Type B pancreatic cell (in vitro differentiated cells): Measurements from ENCODE around the gene IRF2BPL. TPM values are rescaled to one million over a fixed set of nuclear protein-coding genes. Genes with fewer than 3 reads are reported as not detected.

ENCODE experiments used
- DNase-seq: peaks from one replicate; pipeline ENCODE4 v3.0.0; 2021; ENCODE audit warnings: mixed read lengths; ENCODE audit not compliant: unreplicated experiment; ENCODE audit errors: extremely low spot score
- H3K27ac Mint-ChIP-seq: 2 replicates; pipeline ENCODE4 v1.8.0; 2021; ENCODE audit warnings: mild to moderate bottlenecking, mixed read lengths
- H3K27me3 Mint-ChIP-seq: 2 replicates; pipeline ENCODE4 v1.8.0; 2021; ENCODE audit warnings: mixed read lengths
- H3K36me3 Mint-ChIP-seq: 2 replicates; pipeline ENCODE4 v1.8.0; 2021; ENCODE audit warnings: mixed read lengths
- H3K4me1 Mint-ChIP-seq: one replicate; pipeline ENCODE4 v1.8.0; 2021; ENCODE audit warnings: mixed read lengths; ENCODE audit not compliant: unreplicated experiment
- H3K4me3 Mint-ChIP-seq: 2 replicates; pipeline ENCODE4 v1.8.0; 2021; ENCODE audit warnings: mild to moderate bottlenecking, mixed read lengths
- H3K9me3 Mint-ChIP-seq: 2 replicates; pipeline ENCODE4 v1.8.0; 2021; ENCODE audit warnings: mixed read lengths
- CTCF ChIP-seq: fragments of 200-600 bp; sonication (generic); conservative IDR thresholded peaks from 2 replicates; pipeline ENCODE4 v1.5.0; 2021; ENCODE audit warnings: antibody characterized with exemption, mild to moderate bottlenecking
- total RNA-seq: library from RNA; stranded (reverse); gene quantifications from 2 replicates; pipeline ENCODE4 v1.2.1, GENCODE V29; 2021; ENCODE audit warnings: low replicate concordance

IRF2BPL gene
- total RNA-seq, 1 donor from 2014 or later: 59.7 TPM

- Mint-ChIP-seq H3K27me3 (no peaks in the 10 kb centered on the region), H3K36me3 (no peaks in the 10 kb centered on the region), H3K4me3 (no peak overlapping the region), H3K27ac (peak overlapping the region; percentile 44), H3K9me3 (no peaks in the 10 kb centered on the region), H3K4me1 (peaks cover 17% of the 10 kb centered on the region)
- DNase-seq: no peak
- no peak for TF ChIP-seq CTCF
Measured at GRCh38 chr14:77058785-77059184, 30.3 kb upstream of the IRF2BPL start.

GRCh38 chr14:77058117-77058516 lies 29.6 kb upstream of the IRF2BPL start:
- Mint-ChIP-seq H3K9me3 (no peaks in the 10 kb centered on the region), H3K27me3 (no peaks in the 10 kb centered on the region)

GRCh38 chr14:77055981-77056380 lies 27.5 kb upstream of the IRF2BPL start:
- no peak for DNase-seq
- Mint-ChIP-seq H3K27me3 (no peaks in the 10 kb centered on the region), H3K36me3 (no peaks in the 10 kb centered on the region), H3K27ac (no peak overlapping the region), H3K4me3 (no peak overlapping the region), H3K4me1 (peaks cover 23% of the 10 kb centered on the region), H3K9me3 (no peaks in the 10 kb centered on the region)
- no peak for TF ChIP-seq CTCF

More at GRCh38 chr14:77058117-77058516, 29.6 kb upstream of the IRF2BPL start:
- H3K4me3 Mint-ChIP-seq: no peak overlapping the region
- H3K27ac Mint-ChIP-seq: no peak overlapping the region
- no peak for DNase-seq
- H3K36me3 Mint-ChIP-seq: no peaks in the 10 kb centered on the region
- no peak for TF ChIP-seq CTCF
- peaks cover 17% of the 10 kb centered on the region for H3K4me1 Mint-ChIP-seq

GRCh38 chr14:77055306-77055705 lies 26.8 kb upstream of the IRF2BPL start:
- H3K27ac Mint-ChIP-seq: no peak overlapping the region
- TF ChIP-seq CTCF: no peak
- DNase-seq: no peak
- no peaks in the 10 kb centered on the region for H3K9me3 Mint-ChIP-seq
- no peaks in the 10 kb centered on the region for H3K27me3 Mint-ChIP-seq
- no peaks in the 10 kb centered on the region for H3K36me3 Mint-ChIP-seq
- peaks cover 26% of the 10 kb centered on the region for H3K4me1 Mint-ChIP-seq
- no peak overlapping the region for H3K4me3 Mint-ChIP-seq

GRCh38 chr14:77053046-77053841 lies 24.7 kb upstream of the IRF2BPL start:
- Mint-ChIP-seq H3K9me3 (no peaks in the 10 kb centered on the region), H3K36me3 (no peaks in the 10 kb centered on the region), H3K4me1 (peaks cover 18% of the 10 kb centered on the region), H3K27ac (no peak overlapping the region), H3K27me3 (no peaks in the 10 kb centered on the region), H3K4me3 (no peak overlapping the region)
- peak; percentile 98 for TF ChIP-seq CTCF
- peak; percentile 81 for DNase-seq
